Occipital lobe (tissue), 2 donors: ENCODE measurements around the gene F2RL2. TPM values are rescaled to one million over a fixed set of nuclear protein-coding genes. Genes with fewer than 3 reads are reported as not detected.

Experiments used
- DNase-seq: peaks from one replicate; lab custom pipeline; 2025; lab: John Stamatoyannopoulos, UW
- total RNA-seq: library from RNA; depleted of rRNA; stranded (reverse); fragments of >200 nt; gene quantifications from one replicate; pipeline ENCODE4 v1.2.3, GENCODE V29; 2014

The F2RL2 gene, protein sequence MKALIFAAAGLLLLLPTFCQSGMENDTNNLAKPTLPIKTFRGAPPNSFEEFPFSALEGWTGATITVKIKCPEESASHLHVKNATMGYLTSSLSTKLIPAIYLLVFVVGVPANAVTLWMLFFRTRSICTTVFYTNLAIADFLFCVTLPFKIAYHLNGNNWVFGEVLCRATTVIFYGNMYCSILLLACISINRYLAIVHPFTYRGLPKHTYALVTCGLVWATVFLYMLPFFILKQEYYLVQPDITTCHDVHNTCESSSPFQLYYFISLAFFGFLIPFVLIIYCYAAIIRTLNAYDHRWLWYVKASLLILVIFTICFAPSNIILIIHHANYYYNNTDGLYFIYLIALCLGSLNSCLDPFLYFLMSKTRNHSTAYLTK
- 0.31 TPM for total RNA-seq

DNA sequence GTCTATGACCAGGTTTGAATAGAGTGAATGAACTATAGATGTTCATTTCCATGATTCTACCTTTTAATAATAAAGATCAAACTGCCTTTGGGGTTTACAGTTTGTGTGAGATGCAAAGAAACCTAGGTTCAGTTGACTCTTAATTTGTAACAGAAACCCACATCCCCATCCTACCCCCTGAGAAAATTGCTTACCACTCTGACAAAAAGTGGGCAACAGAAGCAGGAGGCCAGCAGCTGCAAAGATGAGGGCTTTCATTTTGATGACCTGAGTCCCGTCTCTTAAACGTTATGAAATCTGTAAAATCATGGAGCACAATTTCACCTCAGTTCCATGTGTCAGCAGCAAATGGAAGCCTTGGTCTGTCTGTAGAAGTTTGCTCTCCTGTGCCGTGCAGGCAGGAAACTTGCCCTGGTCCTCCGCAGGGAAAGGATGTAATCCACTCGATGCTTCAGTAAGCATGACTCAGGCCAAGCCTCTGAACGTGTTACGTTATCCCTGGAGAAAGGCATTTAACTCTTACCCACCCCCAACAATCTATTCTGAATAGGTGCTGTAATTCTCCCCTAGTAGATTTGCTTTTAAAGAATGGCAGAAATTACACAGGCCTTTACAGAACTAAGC is at the start of gene F2RL2:
Gene F2RL2, minus strand, starts transcription at position 431 of the 624 bp plus-strand sequence. Its CDS starts 173 bp downstream, at position 258.
- no peak for DNase-seq

DNA sequence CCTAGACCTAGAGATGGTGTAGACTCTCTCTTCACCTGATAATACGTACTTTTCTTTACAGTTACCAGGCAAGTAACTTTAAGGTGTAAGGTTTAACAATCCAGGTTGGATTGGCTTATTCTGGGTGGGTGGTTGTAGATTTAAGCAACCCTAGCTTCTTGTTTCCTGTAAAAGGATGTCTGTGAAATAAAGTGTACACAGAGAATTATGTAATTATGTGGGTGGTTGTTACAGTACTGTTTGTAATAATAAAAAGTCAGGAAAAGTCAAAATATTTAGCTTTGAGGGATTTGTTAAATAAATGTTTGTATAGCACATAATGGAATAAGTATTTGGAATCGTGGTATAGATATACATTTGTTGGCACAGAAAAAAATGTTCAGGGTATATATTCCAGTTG is 49.0 kb upstream of the F2RL2 start:
- no peak for DNase-seq

DNA sequence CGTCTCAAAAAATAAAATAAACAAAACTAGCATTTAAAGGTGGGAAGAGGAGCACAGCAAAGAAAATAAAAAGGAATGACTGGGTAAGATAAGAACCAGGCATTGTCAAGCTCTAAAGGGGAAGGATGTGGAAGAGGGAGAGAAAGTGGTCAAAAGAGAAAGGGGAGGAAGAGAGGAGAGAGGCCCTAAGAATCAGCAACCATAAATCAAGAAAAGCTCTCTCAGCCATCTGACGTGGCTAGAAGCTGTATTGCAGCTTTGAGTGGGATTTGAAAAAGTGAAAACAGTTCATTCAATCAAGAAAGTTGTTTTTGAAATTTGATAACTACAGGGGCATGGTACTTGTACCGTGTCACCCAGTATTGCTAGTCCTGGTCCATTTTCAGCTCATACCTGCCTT is 47.3 kb upstream of the F2RL2 start:
- no peak for DNase-seq

DNA sequence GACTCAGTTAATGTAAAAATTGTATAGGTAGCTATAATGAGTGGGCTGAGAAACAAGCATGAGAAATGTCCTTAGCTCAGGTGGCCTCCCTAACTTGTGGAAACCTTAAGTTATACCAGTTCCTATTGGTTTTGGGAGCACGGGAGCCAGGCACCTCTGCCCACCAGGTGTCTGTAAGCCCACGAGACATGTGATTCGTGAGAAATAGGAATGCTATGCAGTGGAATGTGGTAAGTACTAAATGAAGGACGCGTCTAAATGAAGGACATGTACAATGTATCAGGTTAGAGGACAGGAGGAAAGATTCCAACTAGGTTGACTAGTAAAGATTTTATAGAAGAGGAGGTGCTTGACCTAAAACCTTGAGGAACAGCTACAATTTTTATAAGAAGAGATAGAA is 46.0 kb upstream of the F2RL2 start:
- no peak for DNase-seq

DNA sequence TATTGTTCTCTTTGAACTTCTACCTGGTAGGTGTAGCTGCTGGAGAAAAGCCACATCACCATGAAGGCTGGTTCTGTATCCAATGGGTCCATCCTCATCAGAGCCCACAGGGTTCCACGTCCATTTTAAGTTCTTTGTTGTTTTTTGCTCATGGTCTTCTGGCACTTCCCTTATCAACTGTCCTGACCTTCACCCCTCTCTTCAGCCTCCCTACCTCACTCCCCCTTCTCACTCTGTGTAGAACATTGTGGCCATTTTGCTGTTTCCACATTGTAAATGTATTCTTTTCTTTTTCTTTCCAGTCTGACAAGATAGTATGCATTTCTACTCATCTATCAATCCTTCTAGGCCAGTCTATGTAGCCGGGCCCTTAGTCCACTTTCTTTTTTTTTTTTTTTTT is 44.3 kb upstream of the F2RL2 start:
- DNase-seq, result no peak

DNA sequence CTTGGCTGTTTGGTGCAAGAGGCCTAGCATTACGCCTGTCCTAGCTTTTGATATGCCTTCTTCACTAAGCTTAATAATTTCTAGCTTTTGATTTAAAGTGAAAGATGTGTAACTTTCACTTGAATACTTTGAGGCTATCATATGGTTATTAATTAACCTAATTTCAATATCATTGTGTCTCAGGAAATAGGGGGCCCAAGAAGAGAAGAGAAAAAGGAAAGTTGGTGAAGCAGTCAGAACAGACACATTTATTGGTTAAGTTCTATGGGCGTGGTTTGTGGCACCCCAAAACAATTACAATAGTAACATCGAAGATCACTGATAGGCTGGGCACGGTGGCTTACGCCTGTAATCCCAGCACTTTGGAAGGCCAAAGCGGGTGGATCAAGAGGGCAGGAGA is 40.9 kb upstream of the F2RL2 start:
- DNase-seq, result no peak

DNA sequence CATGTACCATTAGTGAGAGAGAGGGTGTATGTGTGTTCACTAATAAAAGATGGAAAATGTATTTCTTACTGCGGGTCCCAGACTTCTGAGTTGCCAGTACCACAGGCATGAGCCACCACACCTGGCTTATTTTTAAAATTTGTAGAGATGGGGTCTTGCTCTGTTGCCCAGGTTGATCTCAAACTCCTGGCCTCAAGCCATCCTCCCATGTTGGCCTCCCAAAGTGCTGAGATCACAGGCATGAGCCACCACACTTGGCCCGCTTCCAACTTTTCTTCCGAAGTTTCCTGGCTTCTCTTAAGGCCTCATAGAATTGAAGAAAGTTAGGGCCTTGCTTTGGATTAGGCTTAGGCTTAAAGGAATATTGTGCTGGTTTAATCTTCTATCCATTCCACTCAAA is 40.4 kb upstream of the F2RL2 start:
- DNase-seq, result no peak

DNA sequence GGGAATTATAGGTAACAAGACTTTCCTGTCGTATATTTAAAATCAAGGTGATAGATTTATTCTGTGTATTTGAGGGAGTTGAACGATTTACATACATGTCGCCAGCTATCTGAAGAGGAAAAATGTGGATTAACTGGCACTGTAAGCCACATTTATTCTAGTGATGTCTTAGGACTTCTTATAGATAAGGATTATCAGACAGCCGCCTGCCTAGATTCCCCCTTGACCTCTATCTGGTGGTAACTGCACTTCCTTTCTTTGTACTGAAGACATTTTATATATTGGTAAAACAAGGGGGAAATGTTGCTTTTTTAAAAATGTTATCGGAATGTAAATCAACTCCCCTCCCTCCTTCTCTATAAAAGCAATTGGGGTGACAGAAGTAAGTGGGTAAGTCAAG is 39.3 kb upstream of the F2RL2 start:
- no peak for DNase-seq

DNA sequence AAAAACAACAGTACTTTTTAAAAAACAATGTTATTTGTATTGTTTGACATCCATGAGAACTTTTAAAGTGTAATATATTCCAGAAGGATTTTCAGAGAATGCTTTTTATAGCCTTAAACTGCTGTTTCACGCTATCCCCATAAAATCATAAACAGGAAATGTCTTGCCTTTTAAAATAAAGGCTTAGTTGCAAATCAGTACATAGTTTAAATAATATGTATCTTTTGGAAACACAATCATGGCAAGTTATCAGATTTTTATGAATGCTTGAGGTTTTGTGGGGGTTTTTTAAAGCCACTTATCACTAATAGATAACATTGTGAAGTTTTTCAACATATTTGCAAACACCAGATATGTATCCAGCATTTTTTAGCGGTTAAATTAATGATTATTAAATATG is 37.2 kb upstream of the F2RL2 start:
- no peak for DNase-seq

DNA sequence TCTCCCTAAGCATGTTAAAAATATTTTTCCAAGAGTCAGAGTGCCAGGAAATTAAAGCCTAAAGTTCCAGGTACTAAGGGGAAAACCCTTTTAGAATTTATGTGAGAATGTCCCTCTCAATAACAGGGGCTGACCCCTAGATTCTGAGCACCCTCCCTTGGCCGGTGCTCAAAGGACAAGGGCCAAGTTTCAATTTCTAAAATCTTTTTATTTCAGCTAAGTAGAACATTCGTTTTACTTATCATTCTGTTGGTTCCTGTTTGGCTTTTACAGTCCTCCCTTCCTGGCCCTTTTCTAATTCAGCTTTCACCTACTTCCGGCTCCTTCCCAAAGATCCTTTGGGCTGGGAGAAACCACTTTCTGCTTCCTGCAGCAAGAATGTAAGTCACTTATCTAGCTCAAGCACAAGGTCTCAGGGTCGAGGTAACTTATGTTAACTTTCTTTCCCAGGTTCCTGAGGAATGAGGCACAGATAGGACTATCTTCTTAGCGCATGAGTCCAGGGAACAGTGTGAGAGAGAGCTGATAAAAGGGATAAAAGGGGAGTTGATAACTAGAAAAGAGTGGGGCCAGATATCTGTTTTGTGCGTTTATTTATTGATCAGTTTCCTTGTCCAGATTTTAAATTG is 34.6 kb upstream of the F2RL2 start:
- no peak for DNase-seq

DNA sequence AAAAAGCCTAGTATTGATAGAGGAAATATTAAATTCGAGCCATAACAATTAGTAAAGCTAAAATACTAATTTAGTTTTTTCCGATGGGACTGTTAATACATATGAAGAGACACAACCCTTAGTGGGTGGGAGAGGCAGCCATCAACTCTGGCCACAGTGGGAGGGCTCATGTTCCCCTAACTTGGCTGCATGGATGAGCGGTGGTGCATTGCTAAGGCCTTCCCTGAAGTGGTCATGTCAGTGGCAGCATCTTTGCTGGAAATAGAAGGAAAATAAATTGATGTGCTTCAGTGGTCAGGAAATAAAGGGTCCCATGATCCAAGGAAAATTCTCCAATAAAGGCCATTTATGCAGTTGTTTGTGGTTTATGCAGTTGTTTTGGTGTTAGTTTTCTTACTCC is 33.9 kb upstream of the F2RL2 start:
- no peak for DNase-seq

DNA sequence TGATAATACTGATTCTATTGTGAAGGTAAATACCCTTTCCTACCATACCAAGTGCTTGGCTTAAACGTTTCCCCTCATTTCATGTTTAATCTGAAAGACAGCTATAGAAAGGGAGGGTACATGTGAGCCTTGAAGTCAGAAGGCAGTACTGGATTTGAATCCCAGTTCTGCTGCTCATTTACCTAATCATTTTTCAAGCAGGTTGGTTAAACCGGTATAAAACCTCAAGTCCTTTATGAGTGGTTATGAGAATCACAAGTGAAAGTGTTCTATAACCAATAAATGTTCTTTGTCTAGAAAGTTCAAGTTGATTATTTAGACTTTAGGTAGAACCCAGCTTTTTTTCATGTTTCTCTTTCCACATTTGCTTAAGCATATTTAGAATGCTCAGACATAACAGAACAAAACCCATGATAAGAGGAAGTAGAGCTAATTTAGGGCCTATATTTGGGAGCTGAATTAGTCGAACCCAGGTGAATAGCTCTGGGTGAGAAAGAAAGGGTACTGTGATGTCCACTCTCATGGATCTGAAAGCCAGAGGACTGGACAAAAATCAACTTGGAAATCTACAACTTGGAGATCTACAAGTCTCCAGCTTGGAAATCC is 29.7 kb upstream of the F2RL2 start:
- DNase-seq, result no peak

DNA sequence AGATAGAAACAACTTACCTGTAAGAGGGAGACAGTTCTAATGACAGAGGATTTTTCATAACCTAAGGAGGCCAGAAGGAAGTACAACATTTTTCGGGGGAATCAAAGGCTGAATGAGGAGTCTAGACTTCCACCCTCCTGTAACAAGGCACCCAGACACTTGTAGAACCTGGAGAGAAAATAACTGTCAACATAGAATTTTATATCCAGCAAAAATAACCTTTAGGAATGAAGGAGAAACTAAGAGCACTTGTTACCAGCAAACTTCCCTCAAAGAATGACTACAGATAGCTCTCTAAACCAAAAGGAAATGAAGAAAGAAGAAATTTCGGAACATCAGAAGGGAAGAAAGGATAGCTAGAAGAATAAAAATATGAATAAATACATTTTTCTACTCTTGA is 25.9 kb upstream of the F2RL2 start:
- no peak for DNase-seq

DNA sequence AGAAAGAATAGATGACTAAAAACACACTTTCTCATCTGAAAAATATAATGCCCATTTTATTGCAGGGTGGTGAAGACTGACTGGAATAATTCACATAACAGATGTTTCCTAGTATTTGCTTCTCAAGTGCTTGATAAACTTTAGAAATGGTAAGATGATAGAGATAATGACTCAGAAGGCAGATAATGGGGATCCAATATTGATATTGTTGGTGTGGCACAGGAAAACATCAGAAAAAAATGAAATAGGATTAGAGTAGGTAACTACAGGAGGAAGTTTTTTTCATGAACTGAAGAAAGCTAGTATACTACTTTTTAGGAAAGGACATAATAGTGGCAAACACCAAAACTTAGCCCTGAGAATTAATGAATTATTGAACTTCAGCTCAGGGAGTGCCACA is 20.2 kb upstream of the F2RL2 start:
- no peak for DNase-seq

DNA sequence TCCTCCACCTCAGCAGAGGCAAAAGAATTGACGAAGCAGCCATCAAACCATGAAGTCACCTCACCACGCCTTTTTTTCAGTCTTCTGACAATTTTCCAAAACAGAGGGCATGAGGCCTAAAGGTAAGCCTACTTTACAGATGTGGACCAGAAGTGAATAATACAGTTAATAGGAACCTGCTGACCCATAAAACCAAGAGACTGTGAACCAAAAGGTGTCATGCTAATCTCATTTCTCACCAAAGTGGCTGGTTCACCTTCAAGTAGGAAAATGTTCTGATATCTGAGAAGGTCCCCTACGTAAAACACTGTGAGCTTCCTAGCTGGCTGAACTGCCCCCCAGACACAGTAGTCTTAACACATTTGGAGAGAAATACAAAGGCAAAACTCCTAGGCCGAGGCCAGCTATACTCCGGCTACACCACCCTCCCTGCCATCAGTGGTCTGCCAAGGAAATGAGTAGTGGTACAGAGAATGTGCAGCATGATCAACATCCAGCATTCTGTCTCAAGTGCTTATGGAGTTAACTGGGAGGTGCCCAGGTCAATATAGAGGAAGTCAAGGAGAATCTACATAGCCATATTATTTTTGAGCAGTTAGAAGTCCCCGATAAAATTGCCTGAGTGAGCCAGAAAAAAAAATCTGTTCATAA is 19.3 kb upstream of the F2RL2 start:
- no peak for DNase-seq

DNA sequence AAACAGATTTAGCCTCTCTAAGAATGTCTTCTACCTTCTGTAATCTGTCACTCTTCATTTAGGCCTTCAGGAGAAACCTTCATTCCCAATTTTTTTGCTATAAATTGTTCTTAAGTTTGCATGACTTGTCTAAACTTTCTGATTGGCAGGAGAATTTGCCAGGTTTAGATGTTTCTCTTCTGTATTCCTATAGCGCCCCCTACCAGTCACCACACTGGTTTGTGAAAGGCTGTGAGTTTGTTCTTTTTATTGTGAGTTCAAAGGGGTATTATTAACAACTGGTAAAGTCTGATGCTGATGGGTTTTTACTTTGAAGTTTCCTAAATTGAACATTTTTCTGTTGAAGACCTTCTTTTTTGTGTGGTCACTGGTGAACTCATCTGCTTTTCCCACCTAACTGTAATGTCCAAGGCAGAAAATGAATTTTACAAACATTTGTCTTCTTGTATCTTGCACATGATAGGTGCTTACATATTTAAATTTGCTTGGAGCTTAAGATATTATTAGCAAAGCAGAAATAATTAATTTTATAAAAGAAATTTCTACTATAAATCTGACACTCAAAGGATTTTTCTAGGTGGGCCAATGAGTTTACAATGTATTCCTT is 18.4 kb upstream of the F2RL2 start:
- DNase-seq, result no peak

DNA sequence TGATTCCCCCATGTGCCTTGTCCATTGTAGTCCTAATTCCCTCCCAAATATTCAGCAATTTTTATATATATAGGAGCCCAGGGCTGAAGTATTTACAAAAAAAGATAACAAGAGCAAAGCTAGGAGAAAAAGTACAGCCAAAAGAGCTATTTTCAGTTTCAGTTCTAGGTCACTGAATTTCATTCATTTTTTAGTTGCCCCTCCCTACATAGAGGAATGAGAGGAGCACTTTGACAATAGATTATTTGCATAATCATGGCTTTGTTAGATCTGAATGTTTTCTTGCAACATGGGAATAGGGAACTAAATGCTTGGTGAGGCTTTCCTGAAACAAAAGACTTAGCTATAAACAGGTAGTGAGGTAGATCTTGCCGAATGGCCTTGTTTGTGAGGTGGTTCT is 15.3 kb upstream of the F2RL2 start:
- no peak for DNase-seq

DNA sequence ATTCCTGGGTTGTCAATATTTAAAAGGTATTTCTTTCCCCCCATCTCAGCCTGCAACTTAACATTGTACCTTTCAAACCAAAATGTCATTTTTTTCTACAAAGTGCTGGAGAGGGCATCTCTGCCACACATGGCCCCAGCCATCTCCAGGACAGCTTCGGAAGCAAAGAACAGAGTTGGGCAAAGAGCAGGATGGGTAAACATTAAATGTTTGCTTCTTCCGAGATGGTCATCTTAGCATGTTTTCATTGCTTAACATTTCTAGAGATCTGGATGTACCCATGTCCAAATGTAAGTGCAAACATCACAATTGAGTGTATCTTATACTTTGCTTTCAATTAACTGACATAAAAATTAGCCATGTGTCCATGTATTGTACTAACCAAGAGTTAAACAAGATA is 14.3 kb upstream of the F2RL2 start:
- DNase-seq, result no peak

DNA sequence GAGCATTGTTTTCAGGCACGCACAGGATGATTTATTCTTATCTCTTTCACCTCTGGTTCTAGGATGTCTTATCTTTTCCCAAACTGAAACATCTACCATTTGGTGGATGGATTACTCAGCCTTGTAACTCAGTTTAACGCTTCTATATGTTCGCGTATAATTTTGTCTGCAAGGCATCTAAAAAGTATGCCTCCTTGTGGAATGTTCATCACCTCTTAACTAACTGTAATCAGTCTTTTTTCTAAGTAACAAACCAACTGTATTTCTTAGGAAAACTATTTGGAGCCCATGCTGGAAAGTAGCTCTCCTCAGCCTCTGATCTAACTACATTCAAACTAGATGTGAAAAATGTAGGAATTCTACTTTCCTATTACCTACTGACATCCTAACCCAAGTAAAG is 11.5 kb upstream of the F2RL2 start:
- no peak for DNase-seq

DNA sequence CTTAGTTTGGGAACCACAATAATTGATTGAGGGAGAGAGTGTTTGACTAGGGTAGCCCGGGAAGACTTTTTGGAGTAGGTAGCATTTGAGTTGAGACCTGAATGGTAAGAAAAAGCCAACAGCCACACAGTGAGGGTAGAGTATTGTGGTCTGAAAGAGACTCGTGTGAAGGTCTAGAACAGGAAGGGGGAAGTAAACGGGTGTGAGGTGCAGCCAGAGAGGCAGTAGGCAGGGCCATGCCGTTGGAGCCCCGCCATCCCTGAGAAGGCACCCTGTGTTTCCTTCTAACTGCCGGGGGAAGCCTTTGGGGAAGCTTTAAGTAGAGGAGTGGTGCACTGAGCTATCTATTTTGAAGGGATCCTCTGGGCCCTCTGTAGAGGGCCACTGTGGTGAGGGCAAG is 3.5 kb upstream of the F2RL2 start:
- DNase-seq, result no peak

DNA sequence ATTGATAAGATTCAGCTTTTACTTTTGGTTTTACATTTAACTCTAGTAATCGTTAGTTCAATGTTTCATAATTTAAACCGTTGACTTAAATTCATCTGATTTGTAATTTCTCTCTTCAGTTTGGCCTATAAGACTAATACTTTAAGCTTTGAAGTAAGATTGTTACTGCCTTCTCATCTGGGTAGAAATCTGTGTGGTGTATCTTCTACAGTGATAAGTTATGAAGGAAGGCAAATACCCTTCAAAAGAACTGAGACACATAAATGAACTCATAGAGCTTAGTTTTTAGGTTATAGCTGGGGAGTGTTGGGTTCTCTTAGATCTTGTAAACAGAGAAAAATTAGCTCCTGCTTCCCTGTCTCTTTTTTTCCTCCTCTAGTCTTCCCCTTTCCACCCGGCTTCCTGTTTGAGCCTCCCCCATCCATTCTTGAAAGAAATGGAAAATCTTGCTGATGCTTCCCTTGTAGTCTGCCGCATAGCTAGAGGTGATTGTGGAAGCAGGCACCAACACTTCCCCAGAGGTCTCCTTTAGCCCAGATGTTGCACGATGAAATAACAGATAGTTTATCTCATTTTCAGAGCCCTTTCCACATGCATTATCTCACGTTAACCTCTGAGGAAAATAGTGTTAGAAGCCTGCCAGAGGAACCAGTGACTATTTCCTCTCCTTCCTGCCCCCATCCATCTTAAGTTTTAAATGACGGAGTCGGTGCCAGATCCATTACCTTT is 2.0 kb upstream of the F2RL2 start:
- no peak for DNase-seq
